ENCODE data around the gene TPRN. TPM values are rescaled to one million over a fixed set of nuclear protein-coding genes. Genes with fewer than 3 reads are reported as not detected.
A peak's percentile ranks its signal among the peaks of the same experiment; 100 is the strongest.

TPRN gene
- total and polyA plus RNA-seq, 7 experiments from 2014 or later = 0.35 to 13.5 (median 7.4) TPM

GRCh38 chr9:137204731-137205125, 4.2 kb upstream of the TPRN start:
- peak overlapping the region; percentile 96 for H3K27ac ChIP-seq (ENCODE audit: low read depth, low read length)
- no peak for ATAC-seq
- Mint-ChIP-seq H3K4me1 (peaks cover 30 to 57% (median 41%) of the 10 kb centered on the region in 7 donors), H3K9me3 (peaks cover 0 to 7% (median 0%) of the 10 kb centered on the region in 11 donors), H3K27me3 (no peaks in the 10 kb centered on the region), H3K4me3 (peak overlapping the region; percentile 90 to 95 (median 92)), H3K36me3 (peaks cover 0 to 6% (median 0%) of the 10 kb centered on the region in 5 donors), H3K27ac (peak overlapping the region; percentile 87 to 97 (median 93))
- peaks cover 0 to 10% (median 0%) of the 10 kb centered on the region in 3 experiments for H3K36me3 ChIP-seq (ENCODE audit: control insufficient read depth in 2 of 3, insufficient read depth in 3 of 3, low read length in 3 of 3)
- intact Hi-C loops (cut with micrococcal nuclease) = loop anchor here (1.0 to 10.0 kb wide), 7 partner anchors 16 to 260 kb away; partner anchors contain the start of genes ANAPC2 (in 2 of the 2), SSNA1 (in 2 of the 2), TUBB4B (in 2 of the 2) and C8G (in 1 of the 2)
- ChIA-PET CTCF (interaction anchor here (0.7 to 2.1 kb wide), 2 partner anchors 30 to 109 kb away, joined by 3 to 6 read pairs; no protein-coding TSS in a partner anchor), POLR2A (interaction anchor here (1.2 to 9.0 kb wide), 7 partner anchors 9 to 78 kb away, joined by 3 to 136 read pairs (median 6); partner anchors contain the start of genes ANAPC2, CYSRT1, RNF208 and SSNA1)
- H3K4me3 ChIP-seq (ENCODE audit: low read length) = peak overlapping the region; percentile 98
- no peaks in the 10 kb centered on the region for H3K27me3 ChIP-seq (ENCODE audit: control insufficient read depth in 2 of 2, insufficient read depth in 2 of 2, low read length in 2 of 2)
- no peaks in the 10 kb centered on the region for H3K9me3 ChIP-seq (ENCODE audit: control insufficient read depth in 2 of 3, low read length in 3 of 3)
- no peak for DNase-seq
- H3K4me1 ChIP-seq (ENCODE audit: control insufficient read depth in 2 of 2, insufficient read depth in 2 of 2, low read length in 2 of 2) = peaks cover 32 to 35% of the 10 kb centered on the region in 2 donors

- Histone ChIP-seq H3K27ac (ENCODE audit: low read depth, low read length) (no peak overlapping the region), H3K4me3 (ENCODE audit: low read length) (no peak overlapping the region), H3K36me3 (ENCODE audit: control insufficient read depth in 2 of 3, insufficient read depth in 3 of 3, low read length in 3 of 3) (peaks cover 0 to 4% (median 0%) of the 10 kb centered on the region in 3 experiments), H3K9me3 (ENCODE audit: control insufficient read depth in 2 of 3, low read length in 3 of 3) (no peaks in the 10 kb centered on the region), H3K27me3 (ENCODE audit: control insufficient read depth in 2 of 2, insufficient read depth in 2 of 2, low read length in 2 of 2) (no peaks in the 10 kb centered on the region), H3K4me1 (ENCODE audit: control insufficient read depth in 2 of 2, insufficient read depth in 2 of 2, low read length in 2 of 2) (peaks cover 32 to 35% of the 10 kb centered on the region in 2 donors)
- DNase-seq = no peak
- ChIA-PET CTCF (no interaction called here), POLR2A (interaction anchor here (0.7 to 9.0 kb wide), 4 partner anchors 13 to 216 kb away, joined by 3 to 136 read pairs (median 12); partner anchors contain the start of genes ANAPC2, RNF208, SSNA1 and TUBB4B)
- Mint-ChIP-seq H3K36me3 (peaks cover 0 to 6% (median 0%) of the 10 kb centered on the region in 5 donors), H3K27me3 (no peaks in the 10 kb centered on the region), H3K9me3 (peaks cover 0 to 7% (median 0%) of the 10 kb centered on the region in 11 donors), H3K27ac (peak overlapping the region in 1 of 9 donors; percentile 16), H3K4me1 (peaks cover 30 to 57% (median 43%) of the 10 kb centered on the region in 7 donors), H3K4me3 (peak overlapping the region in 4 of 10 donors; percentile 8 to 91 (median 14))
- no peak for ATAC-seq
- intact Hi-C loops (cut with micrococcal nuclease) = loop anchor here in 1 of 2 donors (10.0 kb wide), 1 partner anchor 258 kb away; the partner anchor contains the start of genes C8G and FBXW5
Observed at GRCh38 chr9:137202966-137203365, 2.4 kb upstream of the TPRN start.

- ATAC-seq = no peak
- H3K4me1 ChIP-seq (ENCODE audit: control insufficient read depth in 2 of 2, insufficient read depth in 2 of 2, low read length in 2 of 2) = peaks cover 28% of the 10 kb centered on the region in 2 donors
Observed at GRCh38 chr9:137201205-137201868, 796 bp upstream of the TPRN start.

GRCh38 chr9:137199411-137200121, 975 bp downstream of the TPRN start:
- Mint-ChIP-seq H3K27ac (peak overlapping the region in 1 of 9 donors; percentile 49), H3K9me3 (no peaks in the 10 kb centered on the region), H3K36me3 (no peaks in the 10 kb centered on the region), H3K4me1 (peaks cover 16 to 31% (median 21%) of the 10 kb centered on the region in 7 donors), H3K4me3 (peak overlapping the region in 9 of 10 donors; percentile 36 to 82 (median 77)), H3K27me3 (no peaks in the 10 kb centered on the region)
- ChIA-PET POLR2A (interaction anchor here (0.8 to 3.4 kb wide), 5 partner anchors 10 to 113 kb away, joined by 3 to 16 read pairs (median 4); partner anchors contain the start of genes CYSRT1, MAN1B1, SSNA1 and TUBB4B), CTCF (no interaction called here)
- Histone ChIP-seq H3K4me3 (ENCODE audit: low read length) (no peak overlapping the region), H3K27me3 (ENCODE audit: control insufficient read depth in 2 of 2, insufficient read depth in 2 of 2, low read length in 2 of 2) (no peaks in the 10 kb centered on the region), H3K4me1 (ENCODE audit: control insufficient read depth in 2 of 2, insufficient read depth in 2 of 2, low read length in 2 of 2) (peaks cover 14 to 20% of the 10 kb centered on the region in 2 donors), H3K9me3 (ENCODE audit: control insufficient read depth in 2 of 3, low read length in 3 of 3) (no peaks in the 10 kb centered on the region), H3K27ac (ENCODE audit: low read depth, low read length) (no peak overlapping the region), H3K36me3 (ENCODE audit: control insufficient read depth in 2 of 3, insufficient read depth in 3 of 3, low read length in 3 of 3) (no peaks in the 10 kb centered on the region)
- DNase-seq (no peak), ATAC-seq (no peak)
- intact Hi-C loops (cut with micrococcal nuclease) = loop anchor here (1.0 to 10.0 kb wide), 12 partner anchors 11 to 409 kb away; partner anchors contain the start of genes ANAPC2 (in 2 of the 2), MAN1B1 (in 2 of the 2), SSNA1 (in 2 of the 2) and TUBB4B (in 2 of the 2)

More at GRCh38 chr9:137201205-137201868, 796 bp upstream of the TPRN start:
- intact Hi-C loops (cut with micrococcal nuclease) = loop anchor here (2.0 to 10.0 kb wide), 5 partner anchors 51 to 411 kb away; partner anchors contain the start of genes C8G (in 1 of the 2), FBXW5 (in 1 of the 2), MAN1B1 (in 1 of the 2) and PAXX (in 1 of the 2)
- peaks cover 17 to 42% (median 29%) of the 10 kb centered on the region in 7 donors for H3K4me1 Mint-ChIP-seq
- no peaks in the 10 kb centered on the region for H3K27me3 Mint-ChIP-seq
- H3K36me3 Mint-ChIP-seq = no peaks in the 10 kb centered on the region
- peak overlapping the region; percentile 77 to 89 (median 84) for H3K4me3 Mint-ChIP-seq
- H3K9me3 Mint-ChIP-seq = peaks cover 0 to 3% (median 0%) of the 10 kb centered on the region in 11 donors
- H3K9me3 ChIP-seq (ENCODE audit: control insufficient read depth in 2 of 3, low read length in 3 of 3) = no peaks in the 10 kb centered on the region
- peak overlapping the region; percentile 78 for H3K27ac ChIP-seq (ENCODE audit: low read depth, low read length)
- POLR2A ChIA-PET = interaction anchor here (0.6 to 9.0 kb wide), 14 partner anchors 9 to 400 kb away, joined by 3 to 136 read pairs (median 4); partner anchors contain the start of genes ANAPC2, MAN1B1, RABL6 and SSNA1
- peak overlapping the region; percentile 12 to 91 (median 78) for H3K27ac Mint-ChIP-seq
- no peaks in the 10 kb centered on the region for H3K27me3 ChIP-seq (ENCODE audit: control insufficient read depth in 2 of 2, insufficient read depth in 2 of 2, low read length in 2 of 2)
- H3K4me3 ChIP-seq (ENCODE audit: low read length) = peak overlapping the region; percentile 75
- DNase-seq = no peak
- CTCF ChIA-PET = interaction anchor here (1.1 to 1.3 kb wide), 2 partner anchors 21 to 72 kb away, joined by 3 read pairs; partner anchors contain the start of gene RNF208
- H3K36me3 ChIP-seq (ENCODE audit: control insufficient read depth in 2 of 3, insufficient read depth in 3 of 3, low read length in 3 of 3) = peaks cover 0 to 4% (median 0%) of the 10 kb centered on the region in 3 experiments

GRCh38 chr9:137198902-137199283, 1.6 kb downstream of the TPRN start:
- no peak for ATAC-seq
- intact Hi-C loops (cut with micrococcal nuclease) = no loop called here
- CTCF ChIA-PET = no interaction called here

More at GRCh38 chr9:137198902-137199283, 1.6 kb downstream of the TPRN start:
- Histone ChIP-seq H3K4me1 (ENCODE audit: control insufficient read depth in 2 of 2, insufficient read depth in 2 of 2, low read length in 2 of 2) (peaks cover 7 to 13% of the 10 kb centered on the region in 2 donors), H3K36me3 (ENCODE audit: control insufficient read depth in 2 of 3, insufficient read depth in 3 of 3, low read length in 3 of 3) (no peaks in the 10 kb centered on the region), H3K27me3 (ENCODE audit: control insufficient read depth in 2 of 2, insufficient read depth in 2 of 2, low read length in 2 of 2) (no peaks in the 10 kb centered on the region), H3K4me3 (ENCODE audit: low read length) (no peak overlapping the region), H3K9me3 (ENCODE audit: control insufficient read depth in 2 of 3, low read length in 3 of 3) (no peaks in the 10 kb centered on the region), H3K27ac (ENCODE audit: low read depth, low read length) (no peak overlapping the region)
- H3K9me3 Mint-ChIP-seq = no peaks in the 10 kb centered on the region
- peaks cover 10 to 24% (median 14%) of the 10 kb centered on the region in 7 donors for H3K4me1 Mint-ChIP-seq
- no peaks in the 10 kb centered on the region for H3K36me3 Mint-ChIP-seq
- POLR2A ChIA-PET = interaction anchor here (0.6 to 3.4 kb wide), 6 partner anchors 10 to 375 kb away, joined by 3 to 16 read pairs (median 4); partner anchors contain the start of genes CYSRT1, MAN1B1, SSNA1 and TUBB4B
- no peak overlapping the region for H3K27ac Mint-ChIP-seq
- no peak for DNase-seq
- no peaks in the 10 kb centered on the region for H3K27me3 Mint-ChIP-seq
- H3K4me3 Mint-ChIP-seq = peak overlapping the region in 3 of 10 donors; percentile 25 to 81 (median 56)

Data from naive thymus-derived CD4-positive, alpha-beta T cell (primary cell).